ENCODE measurements around the gene SLC9A5.
A peak's percentile ranks its signal among the peaks of the same experiment; 100 is the strongest.

Gene SLC9A5

GRCh38 chr16:67248401-67249177 lies at the start of gene SLC9A5:
TSS of gene SLC9A5 (plus strand) at chr16:67248979. CDS start at chr16:67249015, 36 bp downstream.
- TF ChIP-seq, protein P1, sequence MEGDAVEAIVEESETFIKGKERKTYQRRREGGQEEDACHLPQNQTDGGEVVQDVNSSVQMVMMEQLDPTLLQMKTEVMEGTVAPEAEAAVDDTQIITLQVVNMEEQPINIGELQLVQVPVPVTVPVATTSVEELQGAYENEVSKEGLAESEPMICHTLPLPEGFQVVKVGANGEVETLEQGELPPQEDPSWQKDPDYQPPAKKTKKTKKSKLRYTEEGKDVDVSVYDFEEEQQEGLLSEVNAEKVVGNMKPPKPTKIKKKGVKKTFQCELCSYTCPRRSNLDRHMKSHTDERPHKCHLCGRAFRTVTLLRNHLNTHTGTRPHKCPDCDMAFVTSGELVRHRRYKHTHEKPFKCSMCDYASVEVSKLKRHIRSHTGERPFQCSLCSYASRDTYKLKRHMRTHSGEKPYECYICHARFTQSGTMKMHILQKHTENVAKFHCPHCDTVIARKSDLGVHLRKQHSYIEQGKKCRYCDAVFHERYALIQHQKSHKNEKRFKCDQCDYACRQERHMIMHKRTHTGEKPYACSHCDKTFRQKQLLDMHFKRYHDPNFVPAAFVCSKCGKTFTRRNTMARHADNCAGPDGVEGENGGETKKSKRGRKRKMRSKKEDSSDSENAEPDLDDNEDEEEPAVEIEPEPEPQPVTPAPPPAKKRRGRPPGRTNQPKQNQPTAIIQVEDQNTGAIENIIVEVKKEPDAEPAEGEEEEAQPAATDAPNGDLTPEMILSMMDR (IDR thresholded peaks at IDR 0.05; ENCODE audit: low read depth, low read length, missing control alignments), result no peak
- H3K4me3 ChIP-seq (replicated peaks; ENCODE audit: low read depth, low read length), result peak within 1 kb of the TSS; percentile 72
- DNase-seq (ENCODE audit: extremely low read depth, low read depth), result no peak

DNA sequence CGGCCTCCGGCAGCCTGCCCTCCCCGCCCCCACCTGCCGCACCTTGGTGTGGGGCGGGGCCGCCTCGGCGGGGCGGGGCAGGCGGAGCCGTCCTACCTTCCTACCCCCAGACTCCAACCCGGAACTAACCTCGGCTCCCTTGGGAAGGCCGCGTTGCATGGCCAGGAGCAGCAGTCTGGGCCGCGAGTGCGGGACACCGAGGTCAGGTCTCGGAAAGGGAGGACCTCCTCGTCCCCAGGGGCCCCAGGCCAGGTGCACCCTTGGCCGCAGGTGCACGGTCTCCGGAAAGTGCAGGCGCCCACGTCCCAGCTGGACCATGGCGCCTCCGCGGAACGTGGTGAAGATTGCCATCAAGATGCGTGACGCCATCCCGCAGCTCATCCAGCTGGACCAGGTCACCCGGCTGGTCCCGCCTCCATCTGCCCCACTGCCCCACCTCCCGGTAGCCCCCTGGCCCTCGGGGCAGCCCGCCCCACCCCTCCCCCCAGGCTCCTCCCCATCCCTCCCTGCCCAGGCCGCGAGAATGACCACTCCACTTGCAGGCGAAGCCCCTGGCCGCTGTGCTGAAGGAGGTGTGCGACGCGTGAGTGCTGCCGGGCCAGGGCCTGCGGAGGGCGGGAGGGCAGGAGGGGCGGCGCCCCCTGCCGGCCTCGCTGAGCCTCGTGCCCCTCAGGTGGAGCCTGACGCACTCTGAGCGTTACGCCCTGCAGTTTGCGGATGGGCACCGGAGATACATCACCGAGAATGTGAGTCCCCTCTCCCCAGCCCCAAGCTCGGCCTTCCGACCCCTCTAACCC lies 49.6 kb upstream of the SLC9A5 start, which contains the start of gene ELMO3:
Gene ELMO3 (plus strand): TSS at position 121 of the 797 bp plus-strand sequence. CDS start 196 bp downstream, at position 317.
- H3K4me3 ChIP-seq (replicated peaks; ENCODE audit: low read depth, low read length), result no peak within 1 kb of the TSS
- TF ChIP-seq, protein P1 (IDR thresholded peaks at IDR 0.05; ENCODE audit: low read depth, low read length, missing control alignments), result peak; percentile 36
- DNase-seq (ENCODE audit: extremely low read depth, low read depth), result no peak

- DNase-seq (ENCODE audit: extremely low read depth, low read depth), result no peak
- no peak overlapping the region for H3K4me3 ChIP-seq (replicated peaks; ENCODE audit: low read depth, low read length)
- TF ChIP-seq, protein P1 (IDR thresholded peaks at IDR 0.05; ENCODE audit: low read depth, low read length, missing control alignments), result no peak
Measured at GRCh38 chr16:67199808-67200198, 49.0 kb upstream of the SLC9A5 start.

- no peak overlapping the region for H3K4me3 ChIP-seq (replicated peaks; ENCODE audit: low read depth, low read length)
- no peak for DNase-seq (ENCODE audit: extremely low read depth, low read depth)
- TF ChIP-seq, protein P1 (IDR thresholded peaks at IDR 0.05; ENCODE audit: low read depth, low read length, missing control alignments), result no peak
Measured at GRCh38 chr16:67200491-67200890, 48.3 kb upstream of the SLC9A5 start.

- TF ChIP-seq, protein P1 (IDR thresholded peaks at IDR 0.05; ENCODE audit: low read depth, low read length, missing control alignments), result no peak
- H3K4me3 ChIP-seq (replicated peaks; ENCODE audit: low read depth, low read length), result no peak overlapping the region
- no peak for DNase-seq (ENCODE audit: extremely low read depth, low read depth)
Measured at GRCh38 chr16:67201411-67202345, 47.1 kb upstream of the SLC9A5 start.

GRCh38 chr16:67202426-67202825 lies 46.4 kb upstream of the SLC9A5 start:
- DNase-seq (ENCODE audit: extremely low read depth, low read depth), result no peak
- TF ChIP-seq, protein P1 (IDR thresholded peaks at IDR 0.05; ENCODE audit: low read depth, low read length, missing control alignments), result no peak
- H3K4me3 ChIP-seq (replicated peaks; ENCODE audit: low read depth, low read length), result no peak overlapping the region

Data from HFF-Myc (cell line).